Fibroblast of mammary gland (primary cell): ENCODE data around the gene CTNNA3.

Source experiments
- DNase-seq: peaks from one replicate; pipeline ENCODE4 v3.0.0-alpha.2; 2010; ENCODE audit warnings: low read depth
- H3K4me3 ChIP-seq: 2 replicates; pipeline ENCODE4 v1.5.1; 2011; ENCODE audit warnings: low read depth, mild to moderate bottlenecking, low read length, moderate library complexity; ENCODE audit not compliant: control insufficient read depth
- CTCF ChIP-seq: conservative IDR thresholded peaks from 2 replicates; pipeline ENCODE4 v1.5.1; 2011; ENCODE audit warnings: low read depth, low read length, inconsistent platforms; ENCODE audit not compliant: control insufficient read depth, insufficient read depth

The CTNNA3 gene

GRCh38 chr10:66723608-66724400 is 972.2 kb downstream of the CTNNA3 start:
- H3K4me3 ChIP-seq = no peak overlapping the region
- DNase-seq = no peak
- no peak for TF ChIP-seq CTCF

GRCh38 chr10:66719483-66719882 is 976.5 kb downstream of the CTNNA3 start:
- no peak overlapping the region for H3K4me3 ChIP-seq
- TF ChIP-seq CTCF = no peak
- no peak for DNase-seq

- no peak for TF ChIP-seq CTCF
- no peak overlapping the region for H3K4me3 ChIP-seq
- no peak for DNase-seq
Measured at GRCh38 chr10:66717231-66717981, 978.6 kb downstream of the CTNNA3 start.

GRCh38 chr10:66714741-66715140 is 981.3 kb downstream of the CTNNA3 start:
- H3K4me3 ChIP-seq = no peak overlapping the region
- DNase-seq = no peak
- no peak for TF ChIP-seq CTCF

GRCh38 chr10:66713387-66713786 is 982.6 kb downstream of the CTNNA3 start:
- TF ChIP-seq CTCF = no peak
- no peak overlapping the region for H3K4me3 ChIP-seq
- DNase-seq = no peak

GRCh38 chr10:66698069-66698468 is 997.9 kb downstream of the CTNNA3 start:
- TF ChIP-seq CTCF = no peak
- H3K4me3 ChIP-seq = no peak overlapping the region
- no peak for DNase-seq
